Stimulated activated naive CD8-positive, alpha-beta T cell treated with anti-CD3 and anti-CD28 coated beads, Interleukin-15, amount 100 ng/mL, for 72 hours (primary cell): ENCODE measurements around the gene ERBB4.
"Not testable (repeated sequence)": the region's sequence is repeated elsewhere in the genome, so short reads cannot be mapped to it uniquely, and the experiment has no call there.

ENCODE experiments used
- ATAC-seq: fragments of 150-1000 bp; cut with Tn5 transposase; 2 replicates; pipeline ENCODE4 v1.10.0; 2021; ENCODE audit warnings: mild to moderate bottlenecking, moderate library complexity
- DNase-seq, 2 donors: peaks; one replicate each; pipeline ENCODE4 v3.0.0; 2021 to 2022
- H3K27ac Mint-ChIP-seq, 2 donors: one replicate each; pipeline ENCODE4 v1.8.0; 2022; ENCODE audit warnings: mild to moderate bottlenecking in 2 of 2, mixed read lengths in 2 of 2, moderate library complexity in 2 of 2
- H3K27me3 Mint-ChIP-seq: one replicate; pipeline ENCODE4 v1.8.0; 2022; ENCODE audit warnings: mixed read lengths
- H3K4me1 Mint-ChIP-seq: one replicate; pipeline ENCODE4 v1.8.0; 2022; ENCODE audit warnings: mild to moderate bottlenecking, mixed read lengths
- H3K4me3 Mint-ChIP-seq, 2 donors: one replicate each; pipeline ENCODE4 v1.8.0; 2022; ENCODE audit warnings: mild to moderate bottlenecking in 2 of 2, mixed read lengths in 2 of 2, moderate library complexity in 1 of 2
- H3K9me3 Mint-ChIP-seq, 2 donors: one replicate each; pipeline ENCODE4 v1.8.0; 2022; ENCODE audit warnings: mixed read lengths in 2 of 2

The ERBB4 gene

GRCh38 chr2:212109792-212110680 is 428.6 kb downstream of the ERBB4 start:
- no peaks in the 10 kb centered on the region for H3K27me3 Mint-ChIP-seq

GRCh38 chr2:212109217-212109616 is 429.4 kb downstream of the ERBB4 start:
- peaks cover 11 to 15% of the 10 kb centered on the region in 2 donors for H3K9me3 Mint-ChIP-seq
- no peak for DNase-seq
- no peak for ATAC-seq
- H3K27me3 Mint-ChIP-seq = no peaks in the 10 kb centered on the region
- H3K27ac Mint-ChIP-seq = no peak overlapping the region
- H3K4me3 Mint-ChIP-seq = no peak overlapping the region
- no peaks in the 10 kb centered on the region for H3K4me1 Mint-ChIP-seq

More at GRCh38 chr2:212109792-212110680, 428.6 kb downstream of the ERBB4 start:
- Mint-ChIP-seq H3K9me3 (peaks cover 11 to 15% of the 10 kb centered on the region in 2 donors), H3K4me1 (no peaks in the 10 kb centered on the region), H3K27ac (no peak overlapping the region), H3K4me3 (no peak overlapping the region)
- DNase-seq (no peak), ATAC-seq (no peak)

- no peak for DNase-seq
- no peak overlapping the region for H3K4me3 Mint-ChIP-seq
- H3K4me1 Mint-ChIP-seq = no peaks in the 10 kb centered on the region
- H3K9me3 Mint-ChIP-seq = peaks cover 11 to 13% of the 10 kb centered on the region in 2 donors
- H3K27me3 Mint-ChIP-seq = no peaks in the 10 kb centered on the region
- no peak overlapping the region for H3K27ac Mint-ChIP-seq
- ATAC-seq = no peak
These were observed 430.6 kb downstream of the ERBB4 start for GRCh38 chr2:212107989-212108388.

GRCh38 chr2:212107014-212107413 is 431.6 kb downstream of the ERBB4 start:
- peaks cover 10 to 11% of the 10 kb centered on the region in 2 donors for H3K9me3 Mint-ChIP-seq
- ATAC-seq = no peak

GRCh38 chr2:212106536-212106935 is 432.1 kb downstream of the ERBB4 start:
- not testable (repeated sequence) for H3K4me3 Mint-ChIP-seq, ATAC-seq, H3K4me1 Mint-ChIP-seq, DNase-seq, H3K27ac Mint-ChIP-seq, H3K27me3 Mint-ChIP-seq
- H3K9me3 Mint-ChIP-seq = peaks cover 10 to 11% of the 10 kb centered on the region in 2 donors

More at GRCh38 chr2:212107014-212107413, 431.6 kb downstream of the ERBB4 start:
- H3K27me3 Mint-ChIP-seq = no peaks in the 10 kb centered on the region
- no peaks in the 10 kb centered on the region for H3K4me1 Mint-ChIP-seq
- DNase-seq = no peak
- no peak overlapping the region for H3K4me3 Mint-ChIP-seq
- no peak overlapping the region for H3K27ac Mint-ChIP-seq

- H3K27me3 Mint-ChIP-seq = no peaks in the 10 kb centered on the region
- no peaks in the 10 kb centered on the region for H3K4me1 Mint-ChIP-seq
- H3K27ac Mint-ChIP-seq = no peak overlapping the region
- no peaks in the 10 kb centered on the region for H3K9me3 Mint-ChIP-seq
- DNase-seq = no peak
- no peak overlapping the region for H3K4me3 Mint-ChIP-seq
- no peak for ATAC-seq
These were observed 438.9 kb downstream of the ERBB4 start for GRCh38 chr2:212099658-212100057.

- ATAC-seq (no peak), DNase-seq (no peak)
- H3K4me1 Mint-ChIP-seq = no peaks in the 10 kb centered on the region
- H3K4me3 Mint-ChIP-seq = no peak overlapping the region
- H3K27me3 Mint-ChIP-seq = no peaks in the 10 kb centered on the region
- H3K9me3 Mint-ChIP-seq = no peaks in the 10 kb centered on the region
- no peak overlapping the region for H3K27ac Mint-ChIP-seq
These were observed 439.6 kb downstream of the ERBB4 start for GRCh38 chr2:212098966-212099365.

GRCh38 chr2:212097001-212097400 is 441.6 kb downstream of the ERBB4 start:
- Mint-ChIP-seq H3K9me3 (no peaks in the 10 kb centered on the region), H3K27ac (no peak overlapping the region), H3K27me3 (no peaks in the 10 kb centered on the region), H3K4me1 (no peaks in the 10 kb centered on the region), H3K4me3 (no peak overlapping the region)
- DNase-seq (no peak), ATAC-seq (no peak)

- DNase-seq = no peak
- Mint-ChIP-seq H3K4me1 (no peaks in the 10 kb centered on the region), H3K27me3 (no peaks in the 10 kb centered on the region), H3K27ac (no peak overlapping the region), H3K4me3 (no peak overlapping the region), H3K9me3 (peaks cover 0 to 6% of the 10 kb centered on the region in 2 donors)
- no peak for ATAC-seq
These were observed 448.7 kb downstream of the ERBB4 start for GRCh38 chr2:212089873-212090272.

- DNase-seq (no peak), ATAC-seq (no peak)
- no peaks in the 10 kb centered on the region for H3K27me3 Mint-ChIP-seq
- no peak overlapping the region for H3K4me3 Mint-ChIP-seq
- H3K4me1 Mint-ChIP-seq = no peaks in the 10 kb centered on the region
- H3K27ac Mint-ChIP-seq = no peak overlapping the region
- peaks cover 0 to 6% of the 10 kb centered on the region in 2 donors for H3K9me3 Mint-ChIP-seq
These were observed 450.2 kb downstream of the ERBB4 start for GRCh38 chr2:212088353-212088752.

- Mint-ChIP-seq H3K27ac (no peak overlapping the region), H3K27me3 (no peaks in the 10 kb centered on the region), H3K9me3 (peaks cover 0 to 6% of the 10 kb centered on the region in 2 donors), H3K4me3 (no peak overlapping the region), H3K4me1 (no peaks in the 10 kb centered on the region)
- no peak for DNase-seq
- ATAC-seq = no peak
These were observed 455.1 kb downstream of the ERBB4 start for GRCh38 chr2:212083492-212083891.

- ATAC-seq (no peak), DNase-seq (no peak)
- Mint-ChIP-seq H3K27me3 (no peaks in the 10 kb centered on the region), H3K4me1 (no peaks in the 10 kb centered on the region), H3K4me3 (no peak overlapping the region), H3K27ac (no peak overlapping the region), H3K9me3 (peaks cover 0 to 5% of the 10 kb centered on the region in 2 donors)
These were observed 460.5 kb downstream of the ERBB4 start for GRCh38 chr2:212078103-212078502.

- peaks cover 0 to 5% of the 10 kb centered on the region in 2 donors for H3K9me3 Mint-ChIP-seq
- H3K27me3 Mint-ChIP-seq = no peaks in the 10 kb centered on the region
- no peak overlapping the region for H3K27ac Mint-ChIP-seq
- ATAC-seq = no peak
- no peaks in the 10 kb centered on the region for H3K4me1 Mint-ChIP-seq
- H3K4me3 Mint-ChIP-seq = no peak overlapping the region
- DNase-seq = no peak
These were observed 462.1 kb downstream of the ERBB4 start for GRCh38 chr2:212076456-212076855.

GRCh38 chr2:212073360-212073759 is 465.2 kb downstream of the ERBB4 start:
- ATAC-seq (no peak), DNase-seq (no peak)
- H3K4me3 Mint-ChIP-seq = no peak overlapping the region
- no peaks in the 10 kb centered on the region for H3K4me1 Mint-ChIP-seq
- no peak overlapping the region for H3K27ac Mint-ChIP-seq
- no peaks in the 10 kb centered on the region for H3K27me3 Mint-ChIP-seq
- peaks cover 0 to 11% of the 10 kb centered on the region in 2 donors for H3K9me3 Mint-ChIP-seq

GRCh38 chr2:212066546-212066945 is 472.1 kb downstream of the ERBB4 start:
- no peak for ATAC-seq
- DNase-seq = no peak
- Mint-ChIP-seq H3K9me3 (peaks cover 0 to 6% of the 10 kb centered on the region in 2 donors), H3K27ac (no peak overlapping the region), H3K4me3 (no peak overlapping the region), H3K4me1 (no peaks in the 10 kb centered on the region), H3K27me3 (no peaks in the 10 kb centered on the region)

GRCh38 chr2:212064318-212064717 is 474.3 kb downstream of the ERBB4 start:
- Mint-ChIP-seq H3K27ac (no peak overlapping the region), H3K4me1 (no peaks in the 10 kb centered on the region), H3K9me3 (peaks cover 0 to 6% of the 10 kb centered on the region in 2 donors), H3K4me3 (no peak overlapping the region), H3K27me3 (no peaks in the 10 kb centered on the region)
- ATAC-seq (no peak), DNase-seq (no peak)
